ENCODE data around the gene SERPINE2.

DNA sequence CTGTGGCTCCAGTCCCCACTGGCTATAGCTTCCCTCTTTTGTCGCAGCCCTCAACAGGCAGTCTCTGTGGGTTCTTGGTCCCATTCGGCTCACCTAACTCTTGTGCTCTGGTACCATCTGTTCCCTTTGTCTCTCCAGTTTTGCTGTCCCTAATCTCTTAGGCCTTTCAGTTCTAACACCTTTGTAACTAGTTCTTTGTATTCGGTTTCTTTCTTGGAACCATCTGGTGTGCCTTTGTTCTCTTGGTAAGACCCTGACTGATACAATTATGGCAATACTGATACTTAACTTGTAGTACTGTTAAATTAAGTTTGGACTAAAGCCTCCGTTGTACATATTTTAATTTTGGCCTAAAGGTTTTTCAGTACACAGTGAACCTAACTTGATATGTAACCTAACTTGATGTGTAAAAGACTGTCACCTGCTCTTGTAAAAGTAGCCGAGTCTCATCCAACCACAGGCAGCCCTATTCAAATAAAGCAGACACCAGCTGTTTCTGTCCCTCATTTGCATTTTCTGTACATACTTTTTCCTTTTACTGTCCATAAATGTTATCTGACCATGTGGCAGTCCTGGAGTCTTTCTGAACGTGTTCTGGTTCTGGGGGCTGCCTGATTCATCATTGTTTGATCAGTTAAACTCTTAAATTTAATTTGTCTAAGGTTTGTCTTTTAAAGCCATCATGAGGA lies 86.7 kb downstream of the SERPINE2 start:
- TF ChIP-seq POLR2AphosphoS5 (IDR thresholded peaks at IDR 0.05; ENCODE audit: low read depth, low read length) = no peak
- TF ChIP-seq POLR2A (IDR thresholded peaks at IDR 0.05; ENCODE audit: low read depth, low read length) = no peak
- TF ChIP-seq TAF1 (IDR thresholded peaks at IDR 0.05; ENCODE audit: borderline replicate concordance, low read depth, low read length) = no peak
